Measurements from ENCODE around the gene FXR2. TPM values are rescaled to one million over a fixed set of nuclear protein-coding genes. Genes with fewer than 3 reads are reported as not detected.

Gene FXR2
- polyA plus RNA-seq, 1 donor from 2014 or later: 118 TPM

DNA sequence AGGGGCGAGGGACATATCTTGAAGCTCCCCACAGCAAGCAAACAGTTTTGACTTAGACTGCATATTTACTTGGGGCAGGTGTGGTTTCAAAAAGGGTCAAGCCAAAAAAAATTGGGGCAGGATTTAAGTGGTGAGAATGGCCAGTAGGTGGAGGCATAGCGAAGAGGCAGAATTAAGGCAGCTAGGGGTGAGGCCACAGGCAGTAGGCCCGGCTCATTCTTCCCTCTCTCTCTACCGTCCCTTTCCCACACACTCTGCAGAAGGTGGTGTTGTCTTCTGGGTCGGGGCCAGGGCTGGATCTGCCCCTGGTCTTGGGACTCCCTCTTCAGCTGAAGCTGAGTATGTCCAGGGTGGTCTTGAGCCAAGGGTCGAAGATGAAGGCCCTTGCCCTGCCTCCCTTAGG, 17.8 kb upstream of the FXR2 start:
- no peaks in the 10 kb centered on the region for H3K79me2 ChIP-seq (replicated peaks; ENCODE audit: insufficient read depth, low read length)
- TF ChIP-seq, protein P1, sequence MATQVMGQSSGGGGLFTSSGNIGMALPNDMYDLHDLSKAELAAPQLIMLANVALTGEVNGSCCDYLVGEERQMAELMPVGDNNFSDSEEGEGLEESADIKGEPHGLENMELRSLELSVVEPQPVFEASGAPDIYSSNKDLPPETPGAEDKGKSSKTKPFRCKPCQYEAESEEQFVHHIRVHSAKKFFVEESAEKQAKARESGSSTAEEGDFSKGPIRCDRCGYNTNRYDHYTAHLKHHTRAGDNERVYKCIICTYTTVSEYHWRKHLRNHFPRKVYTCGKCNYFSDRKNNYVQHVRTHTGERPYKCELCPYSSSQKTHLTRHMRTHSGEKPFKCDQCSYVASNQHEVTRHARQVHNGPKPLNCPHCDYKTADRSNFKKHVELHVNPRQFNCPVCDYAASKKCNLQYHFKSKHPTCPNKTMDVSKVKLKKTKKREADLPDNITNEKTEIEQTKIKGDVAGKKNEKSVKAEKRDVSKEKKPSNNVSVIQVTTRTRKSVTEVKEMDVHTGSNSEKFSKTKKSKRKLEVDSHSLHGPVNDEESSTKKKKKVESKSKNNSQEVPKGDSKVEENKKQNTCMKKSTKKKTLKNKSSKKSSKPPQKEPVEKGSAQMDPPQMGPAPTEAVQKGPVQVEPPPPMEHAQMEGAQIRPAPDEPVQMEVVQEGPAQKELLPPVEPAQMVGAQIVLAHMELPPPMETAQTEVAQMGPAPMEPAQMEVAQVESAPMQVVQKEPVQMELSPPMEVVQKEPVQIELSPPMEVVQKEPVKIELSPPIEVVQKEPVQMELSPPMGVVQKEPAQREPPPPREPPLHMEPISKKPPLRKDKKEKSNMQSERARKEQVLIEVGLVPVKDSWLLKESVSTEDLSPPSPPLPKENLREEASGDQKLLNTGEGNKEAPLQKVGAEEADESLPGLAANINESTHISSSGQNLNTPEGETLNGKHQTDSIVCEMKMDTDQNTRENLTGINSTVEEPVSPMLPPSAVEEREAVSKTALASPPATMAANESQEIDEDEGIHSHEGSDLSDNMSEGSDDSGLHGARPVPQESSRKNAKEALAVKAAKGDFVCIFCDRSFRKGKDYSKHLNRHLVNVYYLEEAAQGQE (IDR thresholded peaks at IDR 0.05; ENCODE audit: borderline replicate concordance): no peak
- TF ChIP-seq EP300 (conservative IDR thresholded peaks at IDR 0.05; ENCODE audit: poor library complexity, severe bottlenecking) (no peak), POLR2AphosphoS5 (IDR thresholded peaks at IDR 0.05) (no peak), SMC3 (conservative IDR thresholded peaks at IDR 0.05; ENCODE audit: poor library complexity) (no peak)
- H3F3A ChIP-seq (ENCODE audit: insufficient read depth, low read length, poor library complexity, severe bottlenecking): no peaks in the 10 kb centered on the region
- no peak overlapping the region for H2AFZ ChIP-seq (ENCODE audit: low read depth, low read length)
- no peak overlapping the region for H3K4me2 ChIP-seq (ENCODE audit: low read length)
- no peaks in the 10 kb centered on the region for H3K9me3 ChIP-seq (ENCODE audit: low read length)
- H4K20me1 ChIP-seq (ENCODE audit: insufficient read depth): no peaks in the 10 kb centered on the region
- no peak overlapping the region for H3K27ac ChIP-seq (ENCODE audit: low read length)
- H3K4me3 ChIP-seq (ENCODE audit: low read length): no peak overlapping the region
- no peaks in the 10 kb centered on the region for H3K36me3 ChIP-seq (ENCODE audit: insufficient read depth, low read length)
- H3K9ac ChIP-seq (ENCODE audit: low read length): no peak overlapping the region
- H3K9me2 ChIP-seq (ENCODE audit: insufficient read depth, low read length): no peaks in the 10 kb centered on the region
- H3K27me3 ChIP-seq (ENCODE audit: insufficient read depth, low read depth, low read length): no peaks in the 10 kb centered on the region

DNA sequence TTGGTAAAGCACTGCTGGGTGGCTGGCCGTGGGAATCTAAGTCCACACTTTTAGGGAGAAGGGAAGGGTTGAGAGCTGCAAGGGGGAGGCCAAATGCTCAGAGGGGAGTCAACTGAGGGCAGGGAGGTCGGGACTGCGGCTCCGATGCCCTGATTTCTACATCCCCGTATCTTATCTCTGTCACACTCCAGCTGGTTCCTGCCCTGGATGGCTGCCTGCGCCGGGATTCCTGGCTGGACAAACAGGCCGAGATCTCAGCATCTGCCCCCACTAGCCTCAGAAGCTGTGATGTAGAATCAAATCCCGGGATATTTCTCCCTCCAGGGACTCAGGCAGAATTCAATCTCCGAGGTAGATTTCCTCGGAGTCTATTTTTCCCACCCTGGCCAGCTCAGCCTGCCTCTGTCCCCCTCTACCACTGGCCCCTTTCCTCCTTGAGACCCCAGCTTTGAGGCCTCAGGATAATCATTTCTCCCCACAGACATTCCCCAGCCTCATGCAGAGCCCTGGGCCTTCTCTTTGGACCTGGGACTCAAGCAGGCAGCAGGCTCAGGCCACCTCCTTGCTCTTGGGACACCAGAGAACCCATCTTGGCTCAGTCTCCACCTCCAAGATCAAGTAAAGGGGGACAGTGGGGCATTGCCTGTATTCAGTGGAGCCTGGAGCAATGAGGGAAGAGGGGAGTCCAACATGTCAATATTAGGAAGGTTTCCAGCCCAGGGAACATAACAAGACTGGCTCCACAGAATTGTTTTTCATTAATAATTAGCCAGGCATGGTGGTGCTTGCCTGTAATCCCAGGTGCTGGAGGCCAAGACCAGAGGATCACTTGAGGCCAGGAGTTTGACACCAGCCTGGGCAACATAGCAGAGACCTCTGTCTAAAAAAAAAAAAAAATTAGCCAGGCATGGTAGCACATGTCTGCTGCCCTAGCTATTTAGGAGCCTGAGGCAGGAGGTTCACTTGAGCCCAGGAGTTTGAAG, 17.0 kb upstream of the FXR2 start:
- Histone ChIP-seq H3K9ac (ENCODE audit: low read length) (no peak overlapping the region), H3K4me3 (ENCODE audit: low read length) (no peak overlapping the region), H3K9me3 (ENCODE audit: low read length) (no peaks in the 10 kb centered on the region), H3F3A (ENCODE audit: insufficient read depth, low read length, poor library complexity, severe bottlenecking) (no peaks in the 10 kb centered on the region), H4K20me1 (ENCODE audit: insufficient read depth) (no peaks in the 10 kb centered on the region), H3K27ac (ENCODE audit: low read length) (no peak overlapping the region), H3K36me3 (ENCODE audit: insufficient read depth, low read length) (no peaks in the 10 kb centered on the region), H2AFZ (ENCODE audit: low read depth, low read length) (no peak overlapping the region), H3K9me2 (ENCODE audit: insufficient read depth, low read length) (no peaks in the 10 kb centered on the region), H3K79me2 (replicated peaks; ENCODE audit: insufficient read depth, low read length) (peaks cover 5% of the 10 kb centered on the region), H3K27me3 (ENCODE audit: insufficient read depth, low read depth, low read length) (no peaks in the 10 kb centered on the region), H3K4me2 (ENCODE audit: low read length) (no peak overlapping the region)
- TF ChIP-seq EP300 (conservative IDR thresholded peaks at IDR 0.05; ENCODE audit: poor library complexity, severe bottlenecking): no peak
- no peak for TF ChIP-seq RAD21 (conservative IDR thresholded peaks at IDR 0.05)
- no peak for TF ChIP-seq SMC3 (conservative IDR thresholded peaks at IDR 0.05; ENCODE audit: poor library complexity)
- TF ChIP-seq EZH2 (IDR thresholded peaks at IDR 0.05; ENCODE audit: borderline replicate concordance, insufficient read depth, low read length, poor library complexity, severe bottlenecking): no peak
- TF ChIP-seq, protein P2, sequence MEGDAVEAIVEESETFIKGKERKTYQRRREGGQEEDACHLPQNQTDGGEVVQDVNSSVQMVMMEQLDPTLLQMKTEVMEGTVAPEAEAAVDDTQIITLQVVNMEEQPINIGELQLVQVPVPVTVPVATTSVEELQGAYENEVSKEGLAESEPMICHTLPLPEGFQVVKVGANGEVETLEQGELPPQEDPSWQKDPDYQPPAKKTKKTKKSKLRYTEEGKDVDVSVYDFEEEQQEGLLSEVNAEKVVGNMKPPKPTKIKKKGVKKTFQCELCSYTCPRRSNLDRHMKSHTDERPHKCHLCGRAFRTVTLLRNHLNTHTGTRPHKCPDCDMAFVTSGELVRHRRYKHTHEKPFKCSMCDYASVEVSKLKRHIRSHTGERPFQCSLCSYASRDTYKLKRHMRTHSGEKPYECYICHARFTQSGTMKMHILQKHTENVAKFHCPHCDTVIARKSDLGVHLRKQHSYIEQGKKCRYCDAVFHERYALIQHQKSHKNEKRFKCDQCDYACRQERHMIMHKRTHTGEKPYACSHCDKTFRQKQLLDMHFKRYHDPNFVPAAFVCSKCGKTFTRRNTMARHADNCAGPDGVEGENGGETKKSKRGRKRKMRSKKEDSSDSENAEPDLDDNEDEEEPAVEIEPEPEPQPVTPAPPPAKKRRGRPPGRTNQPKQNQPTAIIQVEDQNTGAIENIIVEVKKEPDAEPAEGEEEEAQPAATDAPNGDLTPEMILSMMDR (IDR thresholded peaks at IDR 0.05; ENCODE audit: poor library complexity, severe bottlenecking): no peak
- no peak for TF ChIP-seq MXI1 (conservative IDR thresholded peaks at IDR 0.05; ENCODE audit: poor library complexity, severe bottlenecking)
- TF ChIP-seq TAF1 (IDR thresholded peaks at IDR 0.05; ENCODE audit: low read depth): no peak
- TF ChIP-seq, protein P1 (IDR thresholded peaks at IDR 0.05; ENCODE audit: borderline replicate concordance): no peak
- TF ChIP-seq POLR2AphosphoS5 (IDR thresholded peaks at IDR 0.05): no peak

Data from neural cell (in vitro differentiated cells).